GM10266 (cell line): ENCODE data around the gene SLC30A1.

Experiments
- DNase-seq: peaks from one replicate; pipeline ENCODE4 v3.0.0; 2012; ENCODE audit errors: extremely low spot score
- TF ChIP-seq, protein P1 (sequence below): IDR thresholded peaks from 2 replicates; pipeline ENCODE4 v1.5.1; 2012; ENCODE audit warnings: mild to moderate bottlenecking, low read depth; ENCODE audit not compliant: control insufficient read depth, insufficient read depth; ENCODE audit errors: missing control alignments

Gene SLC30A1

DNA sequence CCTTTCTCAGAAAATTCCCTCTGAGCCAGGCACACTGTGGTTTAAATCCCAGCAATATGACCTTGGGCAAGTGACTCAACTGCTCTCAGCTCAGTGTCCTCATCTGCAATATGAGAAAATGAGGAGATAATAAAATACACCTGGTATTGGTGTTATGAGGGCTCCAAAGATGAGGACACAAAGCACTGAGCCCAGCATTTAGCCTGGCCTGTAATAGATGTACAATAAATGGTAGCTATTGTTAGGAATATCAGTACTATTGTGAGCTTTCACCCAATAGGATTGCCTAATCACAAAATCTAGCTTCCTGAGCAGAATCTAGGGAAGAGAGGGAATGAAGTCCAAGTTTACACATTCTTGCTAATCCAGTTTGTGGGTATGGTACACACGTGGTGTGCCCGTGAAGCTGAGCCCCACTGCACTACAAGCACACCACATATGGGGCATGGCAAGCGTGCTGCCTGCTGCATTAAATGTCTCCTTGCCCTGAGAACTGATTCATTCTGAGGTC is 24.3 kb upstream of the SLC30A1 start:
- DNase-seq: no peak
- TF ChIP-seq, protein P1, sequence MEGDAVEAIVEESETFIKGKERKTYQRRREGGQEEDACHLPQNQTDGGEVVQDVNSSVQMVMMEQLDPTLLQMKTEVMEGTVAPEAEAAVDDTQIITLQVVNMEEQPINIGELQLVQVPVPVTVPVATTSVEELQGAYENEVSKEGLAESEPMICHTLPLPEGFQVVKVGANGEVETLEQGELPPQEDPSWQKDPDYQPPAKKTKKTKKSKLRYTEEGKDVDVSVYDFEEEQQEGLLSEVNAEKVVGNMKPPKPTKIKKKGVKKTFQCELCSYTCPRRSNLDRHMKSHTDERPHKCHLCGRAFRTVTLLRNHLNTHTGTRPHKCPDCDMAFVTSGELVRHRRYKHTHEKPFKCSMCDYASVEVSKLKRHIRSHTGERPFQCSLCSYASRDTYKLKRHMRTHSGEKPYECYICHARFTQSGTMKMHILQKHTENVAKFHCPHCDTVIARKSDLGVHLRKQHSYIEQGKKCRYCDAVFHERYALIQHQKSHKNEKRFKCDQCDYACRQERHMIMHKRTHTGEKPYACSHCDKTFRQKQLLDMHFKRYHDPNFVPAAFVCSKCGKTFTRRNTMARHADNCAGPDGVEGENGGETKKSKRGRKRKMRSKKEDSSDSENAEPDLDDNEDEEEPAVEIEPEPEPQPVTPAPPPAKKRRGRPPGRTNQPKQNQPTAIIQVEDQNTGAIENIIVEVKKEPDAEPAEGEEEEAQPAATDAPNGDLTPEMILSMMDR: no peak

DNA sequence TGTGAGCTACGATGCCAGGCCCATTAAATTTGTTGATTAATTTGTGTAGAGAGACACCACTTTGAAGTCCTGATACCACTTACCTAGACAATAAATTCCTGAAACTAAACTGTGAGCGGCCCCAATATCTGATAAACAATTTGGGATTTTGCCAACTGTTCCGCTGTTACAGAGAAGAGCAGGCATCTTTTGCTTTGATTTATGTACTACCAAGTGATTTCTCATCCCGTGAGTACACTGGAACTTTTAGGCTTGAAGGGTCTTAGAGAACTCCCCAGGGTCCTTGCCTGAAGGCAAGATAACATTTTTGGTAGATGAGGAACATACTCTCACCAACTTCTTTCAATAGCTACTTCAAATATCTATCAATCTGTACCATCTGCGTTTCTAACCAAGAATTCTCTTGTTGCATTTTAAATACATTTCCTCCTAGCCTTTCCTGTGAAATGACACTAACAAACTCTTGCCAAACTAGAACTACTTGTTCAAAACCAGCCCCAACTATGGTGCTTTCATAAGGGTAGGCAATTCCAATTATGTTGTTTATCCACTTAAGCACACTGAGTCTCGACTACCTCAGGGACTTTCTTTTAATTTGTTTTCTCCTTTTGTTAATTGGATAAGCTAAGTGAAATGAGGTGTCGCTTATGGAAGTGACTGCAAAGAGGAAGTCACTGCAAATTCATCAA is 23.2 kb upstream of the SLC30A1 start:
- TF ChIP-seq, protein P1: no peak
- no peak for DNase-seq

DNA sequence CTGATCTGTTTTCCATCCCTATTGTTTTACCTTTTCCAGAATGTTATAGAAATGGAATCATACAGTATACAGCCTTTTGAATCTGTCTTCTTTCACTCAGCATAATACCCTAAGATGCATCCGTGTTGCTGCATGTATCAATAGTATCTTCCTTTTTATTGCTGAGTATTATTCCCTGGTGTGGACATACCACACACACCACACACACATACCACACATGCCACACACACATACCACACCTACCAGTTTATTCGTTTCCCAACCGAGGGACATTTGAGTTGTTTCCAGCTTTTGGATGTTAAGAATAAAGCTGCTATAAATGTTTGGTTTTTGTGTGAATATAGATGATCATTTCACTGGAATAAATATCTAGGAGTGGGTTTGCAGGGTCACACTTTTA is 22.2 kb upstream of the SLC30A1 start:
- DNase-seq: no peak
- TF ChIP-seq, protein P1: no peak

DNA sequence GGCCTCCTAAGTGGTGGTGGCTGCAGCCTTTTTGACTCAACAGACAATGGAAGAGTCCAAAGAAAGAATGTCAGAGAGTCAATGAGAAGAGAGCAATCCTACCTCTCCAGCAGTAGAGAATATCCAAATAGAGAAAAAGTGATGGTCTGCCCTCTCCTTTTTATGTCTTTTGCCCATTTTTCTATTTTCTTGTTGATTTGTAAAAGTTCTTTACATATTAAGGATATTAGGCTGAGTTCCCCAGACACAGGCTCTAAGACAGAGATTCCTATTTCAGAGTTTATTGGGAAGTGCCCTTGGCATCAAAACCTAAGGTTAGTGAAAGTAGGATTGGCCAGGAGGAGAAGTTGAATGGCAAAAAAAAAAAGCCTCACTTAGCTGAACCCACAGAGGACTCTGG is 20.3 kb upstream of the SLC30A1 start:
- DNase-seq: no peak
- TF ChIP-seq, protein P1: no peak

DNA sequence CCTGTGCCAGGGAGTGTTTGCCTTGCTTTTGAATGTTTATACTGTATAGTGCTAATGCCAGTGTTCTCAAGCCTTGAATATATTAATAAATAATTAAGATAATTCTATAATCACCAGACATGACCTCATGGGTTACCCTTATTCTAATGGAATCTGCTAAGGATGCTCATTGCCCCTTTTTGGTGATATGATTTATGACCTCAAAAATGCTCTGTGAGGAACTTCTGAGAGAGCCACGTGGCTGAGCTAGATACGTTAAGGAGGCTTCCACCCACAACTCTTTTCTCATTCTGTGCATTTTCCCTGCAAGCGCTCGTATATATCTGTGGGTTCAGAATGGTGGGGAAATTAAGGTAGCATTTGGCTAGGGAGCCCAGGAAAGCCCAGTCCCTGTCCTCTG is 19.6 kb upstream of the SLC30A1 start:
- TF ChIP-seq, protein P1: no peak
- DNase-seq: no peak

DNA sequence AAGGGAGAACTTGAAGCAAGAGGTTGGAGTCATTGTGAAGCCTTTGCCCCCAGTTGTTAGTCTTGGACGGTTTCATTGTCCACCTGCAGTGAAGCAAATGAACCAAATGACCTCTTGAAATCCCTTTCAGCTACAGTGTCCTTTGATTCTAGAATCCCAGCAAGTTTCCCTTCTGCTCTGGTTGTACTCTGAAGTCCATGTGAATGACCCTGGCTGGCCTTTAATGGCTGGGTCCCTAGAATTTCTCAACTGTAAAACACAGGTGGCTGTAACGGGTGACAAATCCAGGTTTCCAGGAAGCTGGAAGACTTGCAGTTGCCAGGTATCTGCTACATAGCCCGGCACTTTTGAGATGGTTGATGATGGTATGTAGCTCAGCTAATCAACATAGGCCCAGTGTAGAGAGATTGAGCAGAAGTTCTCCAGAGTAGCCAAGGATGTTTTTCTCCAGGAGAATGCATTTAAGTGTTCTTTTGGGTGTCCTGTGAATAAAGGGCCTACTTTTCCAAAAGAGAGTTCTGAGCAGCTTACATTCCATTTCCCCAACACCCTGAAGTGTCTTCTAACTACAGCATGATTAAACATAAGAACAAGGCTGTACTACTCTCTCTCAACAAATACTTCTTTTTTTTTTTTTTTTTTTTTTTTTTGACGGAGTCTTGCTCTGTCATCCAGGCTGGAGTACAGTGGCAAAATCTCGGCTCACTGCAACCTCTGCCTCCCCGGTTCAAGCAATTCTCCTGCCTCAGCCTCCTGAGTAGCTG is 17.6 kb upstream of the SLC30A1 start:
- no peak for DNase-seq
- TF ChIP-seq, protein P1: no peak

DNA sequence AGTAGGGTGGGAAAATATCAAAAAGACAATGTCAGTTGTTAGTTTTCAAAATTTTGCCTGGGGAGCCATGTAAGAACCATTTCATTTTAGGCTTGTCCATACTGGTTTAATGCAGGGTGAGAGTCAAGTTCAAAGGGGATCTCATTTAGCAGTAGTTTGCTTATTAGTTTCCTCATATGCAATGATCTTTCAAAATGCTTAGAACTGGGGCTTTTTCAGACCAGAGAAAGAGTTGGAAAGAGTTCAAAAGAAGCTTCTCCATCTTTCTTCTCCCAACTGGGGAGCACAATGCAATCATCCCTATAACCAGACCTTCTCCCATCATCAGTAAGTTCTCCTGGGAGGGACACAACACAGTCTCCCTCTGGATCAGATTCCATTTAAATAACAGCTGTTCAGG is 16.5 kb upstream of the SLC30A1 start:
- no peak for DNase-seq
- TF ChIP-seq, protein P1: no peak
